HG03280 (cell line): Measurements from ENCODE around the gene VAMP5.

Experiments used
- ATAC-seq: cut with Tn5 transposase; IDR thresholded peaks from one replicate; pipeline ENCODE4 v1.9.1; 2021; ENCODE audit warnings: mild to moderate bottlenecking, moderate library complexity; ENCODE audit not compliant: unreplicated experiment

The VAMP5 gene

DNA sequence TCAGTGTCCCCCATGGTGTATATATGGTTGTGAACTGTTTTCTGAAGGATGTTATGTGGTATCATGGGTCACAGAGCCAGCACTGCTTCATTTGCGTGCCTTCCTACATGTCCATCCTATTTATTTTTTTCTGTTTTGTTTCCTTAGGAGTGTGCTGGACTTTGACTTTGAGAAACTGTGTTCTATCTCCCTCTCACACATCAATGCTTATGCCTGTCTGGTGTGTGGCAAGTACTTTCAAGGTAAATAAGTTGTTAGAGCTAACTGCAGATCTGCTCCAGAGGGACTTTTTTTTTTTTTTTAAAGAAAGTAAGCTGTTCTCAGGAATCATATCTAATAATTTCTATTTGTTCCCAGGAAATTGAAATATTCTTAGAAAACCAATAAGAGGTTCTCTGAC, 37.1 kb downstream of the VAMP5 start:
- ATAC-seq = no peak

DNA sequence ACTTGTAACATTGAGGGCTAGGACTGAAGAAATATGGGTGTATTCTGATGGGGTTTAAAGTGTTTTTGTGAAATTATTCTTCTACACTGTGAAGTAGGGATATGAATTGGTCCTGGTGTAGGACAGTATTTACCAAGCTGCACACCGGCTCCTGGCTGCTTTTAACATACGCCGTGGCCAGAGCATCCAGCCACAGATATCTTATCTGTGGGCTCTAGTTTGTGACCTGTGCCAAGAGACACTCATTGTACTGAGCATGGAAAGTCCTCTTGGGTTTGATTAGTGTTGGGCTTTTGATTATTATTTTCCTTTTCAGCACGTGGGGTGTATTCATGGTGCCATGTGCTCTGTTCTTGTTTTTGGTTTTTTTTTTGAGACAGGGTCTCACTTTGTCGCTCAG, 39.8 kb downstream of the VAMP5 start:
- ATAC-seq = no peak

DNA sequence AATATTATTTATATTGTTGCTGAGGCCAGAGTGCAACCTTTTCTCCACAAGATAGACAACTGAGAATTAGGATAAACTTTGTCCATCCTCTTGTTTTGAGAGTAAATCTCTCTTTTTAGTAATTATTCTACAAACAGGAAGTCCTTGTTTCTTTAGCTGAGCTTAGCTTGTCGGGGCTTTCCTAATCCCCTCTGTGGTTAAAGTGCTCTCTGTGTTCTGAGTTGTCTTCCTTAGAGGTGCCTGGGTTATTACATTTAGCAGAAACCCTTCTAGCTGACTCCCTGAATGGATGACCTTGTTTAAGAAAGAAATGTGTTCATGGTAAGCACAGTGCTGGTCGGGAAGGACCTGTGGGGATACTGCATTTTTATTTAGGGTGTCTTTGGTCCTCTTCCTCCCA, 44.4 kb downstream of the VAMP5 start:
- ATAC-seq = no peak

- ATAC-seq = no peak
Measured at GRCh38 chr2:85631316-85631715, 47.1 kb downstream of the VAMP5 start.

- no peak for ATAC-seq
Measured at GRCh38 chr2:85635011-85635410, 50.8 kb downstream of the VAMP5 start.

- no peak for ATAC-seq
Measured at GRCh38 chr2:85635636-85636035, 51.4 kb downstream of the VAMP5 start.

DNA sequence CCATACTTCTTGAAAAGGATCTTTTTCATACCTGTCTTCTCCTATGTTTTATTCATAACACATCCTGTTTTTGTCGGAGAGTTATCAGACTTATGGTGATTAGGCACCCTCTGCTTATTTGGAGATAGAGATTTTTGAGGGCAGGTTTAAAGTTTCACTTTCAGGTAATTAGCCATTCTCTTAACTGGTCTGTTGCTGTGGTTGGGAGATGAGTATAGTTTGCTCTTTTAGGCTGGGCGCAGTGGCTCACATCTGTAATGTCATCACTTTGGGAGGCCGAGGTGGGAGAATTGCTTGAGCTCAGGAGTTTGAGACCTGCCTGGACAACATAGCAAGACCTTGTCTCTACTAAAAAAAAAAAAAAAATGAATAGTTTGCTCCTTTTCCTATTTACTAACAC, 58.5 kb downstream of the VAMP5 start:
- ATAC-seq = peak; percentile 78
